ENCODE measurements around the gene PIWIL4. TPM values are rescaled to one million over a fixed set of nuclear protein-coding genes. Genes with fewer than 3 reads are reported as not detected.
A peak's percentile ranks its signal among the peaks of the same experiment; 100 is the strongest.

PIWIL4 gene
- total and polyA plus RNA-seq, 9 of the 15 experiments (the other 6 are each of a cell fraction or from before 2014, with no cell fraction given) = 6.3 to 17.0 (median 10.8) TPM

DNA sequence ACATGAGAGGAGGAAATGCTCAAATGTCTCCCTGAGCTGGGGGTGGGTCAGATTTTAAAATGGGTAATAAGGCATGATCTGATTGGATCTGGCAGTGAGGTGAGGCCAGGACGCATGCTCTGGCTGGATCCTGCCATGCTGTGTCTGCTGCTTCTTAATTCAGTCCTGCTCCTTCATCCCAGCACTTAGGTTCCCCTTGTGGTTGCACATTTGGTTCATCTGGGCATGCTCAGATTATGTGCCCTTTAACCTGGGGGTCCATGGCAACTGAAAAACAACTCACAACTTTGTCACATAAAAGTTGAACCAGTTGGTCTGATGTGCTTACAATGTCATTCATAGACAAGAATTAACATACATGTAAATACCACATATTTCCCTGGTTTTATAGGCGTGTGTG lies 67.9 kb downstream of the PIWIL4 start (continued):
- TF ChIP-seq, protein P1, sequence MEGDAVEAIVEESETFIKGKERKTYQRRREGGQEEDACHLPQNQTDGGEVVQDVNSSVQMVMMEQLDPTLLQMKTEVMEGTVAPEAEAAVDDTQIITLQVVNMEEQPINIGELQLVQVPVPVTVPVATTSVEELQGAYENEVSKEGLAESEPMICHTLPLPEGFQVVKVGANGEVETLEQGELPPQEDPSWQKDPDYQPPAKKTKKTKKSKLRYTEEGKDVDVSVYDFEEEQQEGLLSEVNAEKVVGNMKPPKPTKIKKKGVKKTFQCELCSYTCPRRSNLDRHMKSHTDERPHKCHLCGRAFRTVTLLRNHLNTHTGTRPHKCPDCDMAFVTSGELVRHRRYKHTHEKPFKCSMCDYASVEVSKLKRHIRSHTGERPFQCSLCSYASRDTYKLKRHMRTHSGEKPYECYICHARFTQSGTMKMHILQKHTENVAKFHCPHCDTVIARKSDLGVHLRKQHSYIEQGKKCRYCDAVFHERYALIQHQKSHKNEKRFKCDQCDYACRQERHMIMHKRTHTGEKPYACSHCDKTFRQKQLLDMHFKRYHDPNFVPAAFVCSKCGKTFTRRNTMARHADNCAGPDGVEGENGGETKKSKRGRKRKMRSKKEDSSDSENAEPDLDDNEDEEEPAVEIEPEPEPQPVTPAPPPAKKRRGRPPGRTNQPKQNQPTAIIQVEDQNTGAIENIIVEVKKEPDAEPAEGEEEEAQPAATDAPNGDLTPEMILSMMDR (IDR thresholded peaks at IDR 0.05 in 2 of 3, conservative IDR thresholded peaks at IDR 0.05 in 1 of 3; ENCODE audit: insufficient read depth in 2 of 3, low read depth in 1 of 3, low read length in 3 of 3) = no peak
- TF ChIP-seq DIDO1 (tag; IDR thresholded peaks at IDR 0.05; ENCODE audit: low read depth) (no peak), ZFP1 (CRISPR knock-in tag; IDR thresholded peaks at IDR 0.05) (no peak), MCM2 (IDR thresholded peaks at IDR 0.05; ENCODE audit: low read depth) (no peak), ATF7 (IDR thresholded peaks at IDR 0.05) (no peak), ADNP (tag; IDR thresholded peaks at IDR 0.05) (no peak), ZKSCAN8 (CRISPR knock-in tag; IDR thresholded peaks at IDR 0.05) (no peak), ARNT (IDR thresholded peaks at IDR 0.05) (no peak), ZKSCAN1 (IDR thresholded peaks at IDR 0.05; ENCODE audit: low read depth, low read length) (no peak), CCNT2 (IDR thresholded peaks at IDR 0.05; ENCODE audit: borderline replicate concordance, extremely low read depth, insufficient read length, low read depth, low read length) (no peak), ZEB2 (IDR thresholded peaks at IDR 0.05) (no peak), ZNF175 (CRISPR knock-in tag; IDR thresholded peaks at IDR 0.05; ENCODE audit: low read depth) (no peak), ZNF507 (tag; conservative IDR thresholded peaks at IDR 0.05) (no peak), NCOA6 (IDR thresholded peaks at IDR 0.05) (no peak), SMAD3 (CRISPR knock-in tag; conservative IDR thresholded peaks at IDR 0.05) (no peak), SMC3 (conservative IDR thresholded peaks at IDR 0.05; ENCODE audit: insufficient read depth, low read depth, low read length) (no peak), RUNX1 (IDR thresholded peaks at IDR 0.05; ENCODE audit: low read depth) (no peak), RBM25 (IDR thresholded peaks at IDR 0.05; ENCODE audit: low read depth, low read length, severe bottlenecking) (no peak), TEAD4 (IDR thresholded peaks at IDR 0.05; ENCODE audit: low read length) (no peak), TEAD4 (CRISPR knock-in tag; IDR thresholded peaks at IDR 0.05; ENCODE audit: borderline replicate concordance) (no peak), FOXK2 (conservative IDR thresholded peaks at IDR 0.05 in 1 of 2, IDR thresholded peaks at IDR 0.05 in 1 of 2; ENCODE audit: low read depth in 2 of 2) (no peak)
- TF ChIP-seq, protein P2, sequence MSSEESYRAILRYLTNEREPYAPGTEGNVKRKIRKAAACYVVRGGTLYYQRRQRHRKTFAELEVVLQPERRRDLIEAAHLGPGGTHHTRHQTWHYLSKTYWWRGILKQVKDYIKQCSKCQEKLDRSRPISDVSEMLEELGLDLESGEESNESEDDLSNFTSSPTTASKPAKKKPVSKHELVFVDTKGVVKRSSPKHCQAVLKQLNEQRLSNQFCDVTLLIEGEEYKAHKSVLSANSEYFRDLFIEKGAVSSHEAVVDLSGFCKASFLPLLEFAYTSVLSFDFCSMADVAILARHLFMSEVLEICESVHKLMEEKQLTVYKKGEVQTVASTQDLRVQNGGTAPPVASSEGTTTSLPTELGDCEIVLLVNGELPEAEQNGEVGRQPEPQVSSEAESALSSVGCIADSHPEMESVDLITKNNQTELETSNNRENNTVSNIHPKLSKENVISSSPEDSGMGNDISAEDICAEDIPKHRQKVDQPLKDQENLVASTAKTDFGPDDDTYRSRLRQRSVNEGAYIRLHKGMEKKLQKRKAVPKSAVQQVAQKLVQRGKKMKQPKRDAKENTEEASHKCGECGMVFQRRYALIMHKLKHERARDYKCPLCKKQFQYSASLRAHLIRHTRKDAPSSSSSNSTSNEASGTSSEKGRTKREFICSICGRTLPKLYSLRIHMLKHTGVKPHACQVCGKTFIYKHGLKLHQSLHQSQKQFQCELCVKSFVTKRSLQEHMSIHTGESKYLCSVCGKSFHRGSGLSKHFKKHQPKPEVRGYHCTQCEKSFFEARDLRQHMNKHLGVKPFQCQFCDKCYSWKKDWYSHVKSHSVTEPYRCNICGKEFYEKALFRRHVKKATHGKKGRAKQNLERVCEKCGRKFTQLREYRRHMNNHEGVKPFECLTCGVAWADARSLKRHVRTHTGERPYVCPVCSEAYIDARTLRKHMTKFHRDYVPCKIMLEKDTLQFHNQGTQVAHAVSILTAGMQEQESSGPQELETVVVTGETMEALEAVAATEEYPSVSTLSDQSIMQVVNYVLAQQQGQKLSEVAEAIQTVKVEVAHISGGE (CRISPR knock-in tag; IDR thresholded peaks at IDR 0.05) = peak in 1 of 3 experiments; percentile 54; a peak in 1 of 6 replicates
